Fibroblast of the aortic adventitia (primary cell): Measurements from ENCODE around the gene EIF4ENIF1. TPM values are rescaled to one million over a fixed set of nuclear protein-coding genes. Genes with fewer than 3 reads are reported as not detected.
"Not testable (repeated sequence)": the region's sequence is repeated elsewhere in the genome, so short reads cannot be mapped to it uniquely, and the experiment has no call there.

Experiments used
- DNase-seq: peaks from one replicate; pipeline ENCODE4 v3.0.0-alpha.2; 2010; ENCODE audit warnings: low read depth
- H3K4me3 ChIP-seq: 2 replicates; pipeline ENCODE4 v1.5.1; 2011; ENCODE audit warnings: low read depth, mild to moderate bottlenecking, control low read depth, low read length, moderate library complexity
- total RNA-seq: library from RNA; depleted of rRNA; stranded (reverse); fragments of >200 nt; gene quantifications from 2 replicates; pipeline ENCODE4 v1.2.3, GENCODE V29; 2012; ENCODE audit warnings: low replicate concordance
- TF ChIP-seq, protein P1 (sequence below): IDR thresholded peaks from 2 replicates; pipeline ENCODE4 v1.5.1; 2011; ENCODE audit warnings: mild to moderate bottlenecking, low read length, control low read depth, inconsistent platforms; ENCODE audit not compliant: insufficient read depth

Gene EIF4ENIF1
- total RNA-seq, 1 donor, result 15.4 TPM

DNA sequence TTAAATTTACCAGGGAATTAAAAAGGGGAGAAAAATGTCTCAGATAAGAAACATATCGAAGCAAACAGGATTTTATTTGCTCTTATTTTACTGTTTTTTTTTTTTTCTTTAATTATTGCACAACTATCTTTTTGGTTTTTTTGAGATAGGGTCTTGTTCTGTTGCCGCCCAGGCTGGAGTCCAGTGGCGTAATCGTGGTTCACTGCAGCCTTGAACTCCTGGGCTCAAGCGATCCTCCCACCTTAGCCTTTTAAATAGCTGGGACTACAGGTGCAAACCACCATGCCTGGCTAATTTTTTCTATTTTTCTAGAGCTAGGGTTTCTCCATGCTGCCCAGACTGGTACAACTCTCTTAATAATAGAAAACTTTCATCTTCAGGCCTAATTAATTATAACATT, 57.7 kb downstream of the EIF4ENIF1 start:
- TF ChIP-seq, protein P1, sequence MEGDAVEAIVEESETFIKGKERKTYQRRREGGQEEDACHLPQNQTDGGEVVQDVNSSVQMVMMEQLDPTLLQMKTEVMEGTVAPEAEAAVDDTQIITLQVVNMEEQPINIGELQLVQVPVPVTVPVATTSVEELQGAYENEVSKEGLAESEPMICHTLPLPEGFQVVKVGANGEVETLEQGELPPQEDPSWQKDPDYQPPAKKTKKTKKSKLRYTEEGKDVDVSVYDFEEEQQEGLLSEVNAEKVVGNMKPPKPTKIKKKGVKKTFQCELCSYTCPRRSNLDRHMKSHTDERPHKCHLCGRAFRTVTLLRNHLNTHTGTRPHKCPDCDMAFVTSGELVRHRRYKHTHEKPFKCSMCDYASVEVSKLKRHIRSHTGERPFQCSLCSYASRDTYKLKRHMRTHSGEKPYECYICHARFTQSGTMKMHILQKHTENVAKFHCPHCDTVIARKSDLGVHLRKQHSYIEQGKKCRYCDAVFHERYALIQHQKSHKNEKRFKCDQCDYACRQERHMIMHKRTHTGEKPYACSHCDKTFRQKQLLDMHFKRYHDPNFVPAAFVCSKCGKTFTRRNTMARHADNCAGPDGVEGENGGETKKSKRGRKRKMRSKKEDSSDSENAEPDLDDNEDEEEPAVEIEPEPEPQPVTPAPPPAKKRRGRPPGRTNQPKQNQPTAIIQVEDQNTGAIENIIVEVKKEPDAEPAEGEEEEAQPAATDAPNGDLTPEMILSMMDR, result no peak
- no peak overlapping the region for H3K4me3 ChIP-seq

DNA sequence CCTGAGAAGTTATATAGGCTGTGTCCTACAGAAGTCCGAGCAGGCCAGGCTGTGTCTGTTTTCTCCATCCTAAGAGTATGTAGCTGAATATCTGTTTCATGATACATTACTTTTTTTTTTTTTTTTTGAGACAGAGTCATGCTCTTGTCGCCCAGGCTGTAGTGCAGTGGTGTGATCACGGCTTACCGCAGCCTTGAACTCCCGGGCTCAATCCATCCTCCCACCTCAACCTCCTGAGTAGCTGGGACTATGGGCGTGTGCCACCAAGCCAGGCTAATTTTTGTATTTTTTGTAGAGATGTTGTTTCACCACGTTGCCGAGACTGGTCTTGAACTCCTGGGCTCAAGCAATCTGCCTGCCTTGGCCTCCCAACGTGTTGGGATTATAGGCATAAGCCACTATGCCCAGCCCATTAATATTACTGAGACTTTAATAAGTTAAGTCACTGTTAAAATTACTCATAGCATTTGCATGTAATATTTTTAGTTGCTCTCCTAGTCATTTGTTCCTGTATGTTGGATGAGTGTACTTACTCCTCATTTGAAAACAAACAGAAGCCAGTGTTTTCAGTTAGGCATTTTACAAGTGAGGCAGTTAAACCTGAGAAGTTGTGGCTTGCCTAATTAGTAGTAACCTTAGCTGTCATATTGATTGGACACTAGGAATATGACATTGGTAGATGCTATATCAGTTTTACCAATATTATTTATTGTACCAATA, 64.2 kb downstream of the EIF4ENIF1 start:
- H3K4me3 ChIP-seq, result no peak overlapping the region
- DNase-seq, result no peak
- TF ChIP-seq, protein P1, result no peak

More for the DNA sequence above, 57.7 kb downstream of the EIF4ENIF1 start:
- no peak for DNase-seq

DNA sequence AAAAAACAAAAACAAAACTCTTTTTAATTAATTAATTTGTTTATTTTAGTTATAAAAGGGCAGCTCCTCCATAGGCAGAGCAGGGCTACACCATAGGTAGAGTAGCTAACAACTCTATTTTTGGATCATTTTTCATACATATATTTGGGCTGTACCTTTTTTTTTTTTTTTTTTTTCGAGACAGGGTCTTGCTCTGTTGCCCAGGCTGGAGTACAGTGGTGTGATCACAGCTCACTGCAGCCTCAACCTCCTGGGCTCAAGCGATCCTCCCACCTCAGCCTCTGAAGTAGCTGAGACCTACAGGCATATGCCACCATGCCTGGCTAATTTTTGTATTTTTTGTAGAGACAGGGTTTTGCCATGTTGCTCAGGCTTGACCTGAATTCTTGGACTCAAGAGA, 87.3 kb downstream of the EIF4ENIF1 start:
- not testable (repeated sequence) for H3K4me3 ChIP-seq, DNase-seq

DNA sequence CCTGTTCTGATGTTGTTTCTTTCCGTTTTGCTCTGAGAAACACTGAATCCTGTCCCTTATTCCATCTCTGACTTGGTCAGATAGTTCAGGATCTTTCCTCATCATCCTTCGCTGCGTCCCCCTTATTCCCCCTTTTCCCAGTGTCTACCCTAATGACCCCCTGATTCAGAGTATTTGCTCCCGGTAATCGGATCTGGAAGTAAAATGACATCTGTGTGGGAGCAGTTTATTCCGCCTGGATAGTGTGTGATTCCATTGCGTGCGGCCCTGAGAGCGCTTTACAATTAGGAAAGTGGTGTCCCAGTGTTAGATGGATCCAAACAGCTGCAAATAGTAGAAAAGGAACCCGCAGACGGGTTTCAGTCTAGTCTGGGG, 89.6 kb downstream of the EIF4ENIF1 start:
- peak; percentile 32 for DNase-seq
- TF ChIP-seq, protein P1, result no peak
- H3K4me3 ChIP-seq, result peak overlapping the region; percentile 97

DNA sequence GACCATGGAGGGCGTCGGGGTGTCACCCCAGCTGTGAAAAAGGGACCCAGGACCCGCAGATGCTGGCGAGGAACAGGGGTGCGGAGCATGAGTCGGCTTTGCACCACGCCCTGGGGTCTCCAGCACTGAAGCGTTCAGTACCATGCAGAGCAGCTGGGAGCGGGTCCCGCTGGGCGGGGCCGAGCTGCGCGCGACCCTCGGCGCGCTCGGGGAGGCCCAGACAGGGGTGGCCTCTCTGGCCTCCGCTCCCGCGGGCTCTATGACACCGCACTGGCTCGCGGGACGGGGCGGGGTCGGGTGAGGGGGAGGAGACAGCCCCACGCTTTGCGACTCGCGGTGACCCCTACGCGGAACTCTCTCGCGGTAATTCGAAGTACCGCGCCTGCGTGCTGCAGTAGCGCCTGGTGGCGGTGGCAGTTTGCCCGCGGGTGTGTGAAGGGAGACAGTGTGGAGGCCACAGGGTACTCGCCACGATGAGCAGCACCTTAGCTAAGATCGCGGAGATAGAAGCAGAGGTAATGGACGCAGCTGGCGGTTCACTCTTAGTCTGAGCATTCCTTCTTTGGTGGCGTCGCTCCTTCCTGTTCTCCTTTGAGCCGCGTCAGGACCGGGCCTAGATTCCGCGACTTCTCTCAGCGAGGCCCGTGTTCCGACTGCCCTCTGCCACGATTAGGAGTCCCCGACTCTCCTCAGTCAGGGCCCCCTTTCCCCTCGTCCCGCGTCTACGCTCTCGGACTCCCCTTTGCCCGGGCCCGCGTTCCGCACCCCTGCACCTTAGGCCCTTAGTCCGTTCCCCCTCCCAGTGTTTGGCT, 90.2 kb downstream of the EIF4ENIF1 start, which contains the start of gene DRG1:
Gene DRG1 (plus strand): TSS at position 394 of the 812 bp plus-strand sequence. CDS start 80 bp downstream, at position 474.
- TF ChIP-seq, protein P1, result peak; percentile 5
- H3K4me3 ChIP-seq, result peak within 1 kb of the TSS; percentile 97
- DNase-seq, result peak; percentile 94

DNA sequence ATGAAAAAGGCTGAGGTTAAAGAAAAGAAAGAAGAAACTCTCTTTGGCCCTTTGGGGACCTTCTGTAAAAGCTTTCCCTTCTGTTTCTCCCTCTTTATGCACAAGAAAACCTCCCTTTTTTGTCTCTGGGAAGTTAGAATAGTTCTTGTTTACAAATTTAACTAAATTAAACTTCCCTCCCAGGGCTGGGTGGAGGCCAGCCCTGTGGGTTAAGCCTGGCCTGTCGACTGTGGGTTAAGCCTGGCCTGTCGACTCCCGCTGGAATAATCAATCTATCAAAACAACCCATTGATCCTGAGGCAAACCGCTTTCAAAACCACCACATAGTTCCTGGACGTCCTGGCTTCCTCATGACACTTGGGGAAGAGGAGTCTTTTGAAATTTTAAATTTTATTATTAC, 91.4 kb downstream of the EIF4ENIF1 start:
- TF ChIP-seq, protein P1, result no peak
- H3K4me3 ChIP-seq, result no peak overlapping the region
- DNase-seq, result no peak

DNA sequence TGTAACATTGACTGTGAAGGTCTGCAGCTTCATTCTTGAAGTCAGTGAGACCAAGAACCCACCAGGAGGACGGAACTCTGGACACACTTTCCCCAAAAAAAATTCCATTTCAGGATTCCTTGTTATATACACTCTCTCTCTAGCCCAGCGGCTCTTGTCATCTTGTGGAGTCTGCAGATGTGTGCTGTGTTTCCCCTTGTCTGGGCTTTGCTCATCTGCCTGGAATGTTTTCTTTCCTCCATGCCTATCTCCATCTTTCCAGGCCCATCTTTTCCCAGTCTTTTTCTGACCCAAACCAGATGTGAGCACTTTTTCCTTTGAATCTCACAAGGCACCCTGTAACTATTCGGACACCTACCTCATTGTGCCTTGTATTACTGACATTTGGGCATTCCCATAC, 95.3 kb downstream of the EIF4ENIF1 start:
- TF ChIP-seq, protein P1, result no peak
- no peak overlapping the region for H3K4me3 ChIP-seq
- peak; percentile 17 for DNase-seq
